Neural crest cell (in vitro differentiated cells): Measurements from ENCODE around the gene RHBDL1. TPM values are rescaled to one million over a fixed set of nuclear protein-coding genes. Genes with fewer than 3 reads are reported as not detected.
A peak's percentile ranks its signal among the peaks of the same experiment; 100 is the strongest.

Experiments
- DNase-seq: peaks from one replicate; pipeline ENCODE4 v3.0.0; 2021; ENCODE audit warnings: low read depth, mixed read lengths, low spot score
- H3K27ac Mint-ChIP-seq: one replicate; pipeline ENCODE4 v1.8.0; 2021; ENCODE audit warnings: mild to moderate bottlenecking, mixed read lengths; ENCODE audit not compliant: unreplicated experiment
- H3K27me3 Mint-ChIP-seq: 2 replicates; pipeline ENCODE4 v1.8.0; 2021; ENCODE audit warnings: low read depth, mild to moderate bottlenecking, mixed read lengths
- H3K36me3 Mint-ChIP-seq: 2 replicates; pipeline ENCODE4 v1.8.0; 2021; ENCODE audit warnings: low read depth, mild to moderate bottlenecking, mixed read lengths
- H3K4me1 Mint-ChIP-seq: 2 replicates; pipeline ENCODE4 v1.8.0; 2021; ENCODE audit warnings: mixed read lengths
- H3K4me3 Mint-ChIP-seq: one replicate; pipeline ENCODE4 v1.8.0; 2021; ENCODE audit warnings: mild to moderate bottlenecking, mixed read lengths
- H3K9me3 Mint-ChIP-seq: 2 replicates; pipeline ENCODE4 v1.8.0; 2021; ENCODE audit warnings: mixed read lengths
- total RNA-seq: library from RNA; stranded (reverse); gene quantifications from 2 replicates; pipeline ENCODE4 v1.2.1, GENCODE V29; 2021
- TF ChIP-seq, protein P1 (sequence below): fragments of 200-600 bp; sonication (generic); conservative IDR thresholded peaks from 2 replicates; pipeline ENCODE4 v1.5.0; 2021; ENCODE audit warnings: antibody characterized with exemption, mild to moderate bottlenecking

RHBDL1 gene
- total RNA-seq, 1 donor from 2014 or later, result 3.1 TPM

GRCh38 chr16:721765-722540 lies 46.5 kb downstream of the RHBDL1 start:
- Mint-ChIP-seq H3K4me3 (peak overlapping the region; percentile 72), H3K9me3 (no peaks in the 10 kb centered on the region), H3K36me3 (no peaks in the 10 kb centered on the region), H3K27me3 (peaks cover 12% of the 10 kb centered on the region), H3K4me1 (peaks cover 21% of the 10 kb centered on the region), H3K27ac (no peak overlapping the region)
- TF ChIP-seq, protein P1, sequence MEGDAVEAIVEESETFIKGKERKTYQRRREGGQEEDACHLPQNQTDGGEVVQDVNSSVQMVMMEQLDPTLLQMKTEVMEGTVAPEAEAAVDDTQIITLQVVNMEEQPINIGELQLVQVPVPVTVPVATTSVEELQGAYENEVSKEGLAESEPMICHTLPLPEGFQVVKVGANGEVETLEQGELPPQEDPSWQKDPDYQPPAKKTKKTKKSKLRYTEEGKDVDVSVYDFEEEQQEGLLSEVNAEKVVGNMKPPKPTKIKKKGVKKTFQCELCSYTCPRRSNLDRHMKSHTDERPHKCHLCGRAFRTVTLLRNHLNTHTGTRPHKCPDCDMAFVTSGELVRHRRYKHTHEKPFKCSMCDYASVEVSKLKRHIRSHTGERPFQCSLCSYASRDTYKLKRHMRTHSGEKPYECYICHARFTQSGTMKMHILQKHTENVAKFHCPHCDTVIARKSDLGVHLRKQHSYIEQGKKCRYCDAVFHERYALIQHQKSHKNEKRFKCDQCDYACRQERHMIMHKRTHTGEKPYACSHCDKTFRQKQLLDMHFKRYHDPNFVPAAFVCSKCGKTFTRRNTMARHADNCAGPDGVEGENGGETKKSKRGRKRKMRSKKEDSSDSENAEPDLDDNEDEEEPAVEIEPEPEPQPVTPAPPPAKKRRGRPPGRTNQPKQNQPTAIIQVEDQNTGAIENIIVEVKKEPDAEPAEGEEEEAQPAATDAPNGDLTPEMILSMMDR, result no peak
- no peak for DNase-seq

DNA sequence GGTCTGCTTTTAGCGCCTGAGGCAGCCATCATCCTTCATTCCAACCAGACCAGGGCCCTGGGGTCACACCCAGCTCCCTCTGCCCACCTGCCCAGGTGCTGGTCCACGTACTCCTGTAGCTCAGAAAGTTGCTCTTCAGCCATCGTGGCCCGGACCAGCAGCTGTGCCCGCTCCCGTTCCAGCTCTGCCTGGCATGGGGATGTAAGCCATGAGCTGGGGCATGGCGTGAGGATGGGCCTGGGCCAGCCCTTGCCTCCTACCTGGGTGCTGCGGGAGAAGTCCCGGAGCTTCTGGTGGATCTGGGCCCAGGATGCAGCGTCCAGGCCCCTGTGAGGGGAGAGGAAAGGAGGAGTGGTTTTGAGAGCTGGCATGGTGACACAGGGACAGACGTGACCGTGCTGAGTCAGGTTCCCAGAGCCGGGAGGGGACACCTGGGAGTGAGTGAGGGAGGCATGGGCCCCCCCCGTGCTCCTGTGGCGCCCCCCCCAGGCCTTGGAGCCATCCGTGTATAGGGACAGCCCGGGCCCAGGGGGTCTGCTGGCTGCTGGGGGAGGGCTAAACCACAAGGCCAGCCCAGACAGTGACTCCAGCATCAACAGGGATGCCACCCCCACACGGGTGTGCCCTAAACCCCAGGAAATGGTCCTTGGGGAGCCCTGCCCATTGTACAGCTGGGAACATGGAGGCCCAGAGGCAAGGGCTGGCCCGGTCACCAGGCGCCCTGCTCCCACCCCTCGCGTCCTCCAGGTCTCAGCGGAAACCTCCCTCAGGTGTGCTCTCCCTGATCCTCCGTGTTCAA lies 47.6 kb downstream of the RHBDL1 start:
- no peak for DNase-seq
- H3K4me1 Mint-ChIP-seq, result peaks cover 21% of the 10 kb centered on the region
- no peaks in the 10 kb centered on the region for H3K9me3 Mint-ChIP-seq
- TF ChIP-seq, protein P1, result no peak
- no peak overlapping the region for H3K27ac Mint-ChIP-seq
- peak overlapping the region; percentile 72 for H3K4me3 Mint-ChIP-seq
- H3K27me3 Mint-ChIP-seq, result peaks cover 12% of the 10 kb centered on the region
- no peaks in the 10 kb centered on the region for H3K36me3 Mint-ChIP-seq

DNA sequence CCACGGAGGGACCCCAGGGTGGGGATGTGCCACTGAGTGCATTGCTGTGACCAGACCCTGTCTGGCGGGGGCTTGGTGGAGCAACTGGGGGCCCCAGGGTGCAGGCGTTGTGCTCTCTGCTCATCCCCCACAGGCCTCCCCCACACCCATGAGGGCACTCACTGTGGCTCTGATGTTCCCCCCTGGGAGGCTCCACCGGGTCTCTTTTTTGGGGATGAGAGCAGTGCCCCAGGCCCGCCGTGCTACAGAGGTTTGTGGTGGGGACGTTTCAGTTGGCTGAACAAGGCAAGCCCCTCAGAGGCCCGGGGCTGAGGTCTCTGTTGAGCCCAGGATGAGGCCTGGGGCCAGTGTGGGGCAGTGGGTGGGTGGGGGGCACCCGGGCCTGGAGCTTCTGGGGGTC lies 48.2 kb downstream of the RHBDL1 start:
- H3K4me1 Mint-ChIP-seq, result peaks cover 19% of the 10 kb centered on the region
- peaks cover 12% of the 10 kb centered on the region for H3K27me3 Mint-ChIP-seq
- H3K36me3 Mint-ChIP-seq, result no peaks in the 10 kb centered on the region
- peak overlapping the region; percentile 57 for H3K4me3 Mint-ChIP-seq
- H3K27ac Mint-ChIP-seq, result no peak overlapping the region
- DNase-seq, result no peak
- no peaks in the 10 kb centered on the region for H3K9me3 Mint-ChIP-seq
- TF ChIP-seq, protein P1, result no peak

DNA sequence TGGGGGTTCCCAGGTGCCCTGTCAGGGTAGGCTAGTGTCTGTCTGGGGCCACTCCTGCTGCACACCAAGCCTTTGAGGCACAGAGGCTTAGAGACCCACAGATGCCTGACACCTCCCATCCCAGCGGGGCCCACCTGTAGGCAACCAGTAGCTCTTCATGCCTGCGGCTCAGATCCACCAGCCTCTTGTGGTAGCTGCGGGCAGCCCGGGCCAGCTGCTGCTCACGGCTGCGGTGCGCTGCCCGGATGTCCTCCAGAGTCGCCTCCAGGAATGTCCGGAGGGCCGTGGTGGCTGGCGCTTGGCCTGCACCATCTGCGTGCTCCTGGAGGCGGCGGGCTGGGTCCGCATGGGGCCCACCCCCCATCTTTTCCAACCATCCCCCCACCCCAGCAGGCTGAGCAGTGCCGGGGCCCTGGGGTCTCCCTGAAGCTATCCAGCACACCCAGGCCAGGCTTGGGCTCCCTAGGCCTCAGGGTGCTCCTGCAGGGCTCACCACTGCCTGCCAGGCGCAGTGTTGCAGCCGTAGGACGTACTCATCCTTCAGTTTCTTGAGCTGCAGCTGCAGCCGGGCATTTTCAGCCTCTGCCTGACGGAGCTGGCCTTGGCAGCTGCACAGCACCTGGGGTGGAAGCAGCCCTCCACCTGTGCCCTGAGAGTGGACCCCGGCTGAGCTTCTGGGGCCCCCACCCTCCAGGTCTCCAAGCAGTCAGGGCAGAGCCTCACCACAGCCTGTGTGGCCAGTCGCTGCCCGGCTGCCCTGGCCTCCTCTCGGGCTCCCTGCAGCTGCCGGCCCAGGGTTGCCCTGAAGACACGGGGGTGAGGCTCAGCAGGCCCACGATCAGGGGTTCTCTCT lies 48.9 kb downstream of the RHBDL1 start:
- no peak for DNase-seq
- H3K4me3 Mint-ChIP-seq, result peak overlapping the region; percentile 83
- peaks cover 11% of the 10 kb centered on the region for H3K4me1 Mint-ChIP-seq

GRCh38 chr16:725041-725376 lies 49.5 kb downstream of the RHBDL1 start:
- DNase-seq, result no peak
- H3K27me3 Mint-ChIP-seq, result peaks cover 10% of the 10 kb centered on the region
- H3K4me3 Mint-ChIP-seq, result peak overlapping the region; percentile 83
- TF ChIP-seq, protein P1, result no peak
- no peaks in the 10 kb centered on the region for H3K36me3 Mint-ChIP-seq
- no peak overlapping the region for H3K27ac Mint-ChIP-seq
- H3K9me3 Mint-ChIP-seq, result no peaks in the 10 kb centered on the region
- H3K4me1 Mint-ChIP-seq, result peaks cover 5% of the 10 kb centered on the region

More for the DNA sequence above, 48.9 kb downstream of the RHBDL1 start:
- Mint-ChIP-seq H3K9me3 (no peaks in the 10 kb centered on the region), H3K36me3 (no peaks in the 10 kb centered on the region), H3K27me3 (peaks cover 12% of the 10 kb centered on the region), H3K27ac (no peak overlapping the region)
- TF ChIP-seq, protein P1, result no peak
